Activated naive CD4-positive, alpha-beta T cell treated with anti-CD3 and anti-CD28 coated beads, Interleukin-2, amount 50 U/mL, for 24 hours (primary cell): ENCODE results near the gene AGPAT4.

Source experiments
- H3K27ac Mint-ChIP-seq: one replicate; pipeline ENCODE4 v1.8.0; 2021; ENCODE audit warnings: mild to moderate bottlenecking, mixed read lengths
- H3K27me3 Mint-ChIP-seq: one replicate; pipeline ENCODE4 v1.8.0; 2021; ENCODE audit warnings: mixed read lengths
- H3K36me3 Mint-ChIP-seq: one replicate; pipeline ENCODE4 v1.8.0; 2021; ENCODE audit warnings: mixed read lengths
- H3K4me1 Mint-ChIP-seq: one replicate; pipeline ENCODE4 v1.8.0; 2021; ENCODE audit warnings: mixed read lengths
- H3K4me3 Mint-ChIP-seq: one replicate; pipeline ENCODE4 v1.8.0; 2021; ENCODE audit warnings: mild to moderate bottlenecking, mixed read lengths
- H3K9me3 Mint-ChIP-seq: one replicate; pipeline ENCODE4 v1.8.0; 2021; ENCODE audit warnings: mixed read lengths

The AGPAT4 gene

DNA sequence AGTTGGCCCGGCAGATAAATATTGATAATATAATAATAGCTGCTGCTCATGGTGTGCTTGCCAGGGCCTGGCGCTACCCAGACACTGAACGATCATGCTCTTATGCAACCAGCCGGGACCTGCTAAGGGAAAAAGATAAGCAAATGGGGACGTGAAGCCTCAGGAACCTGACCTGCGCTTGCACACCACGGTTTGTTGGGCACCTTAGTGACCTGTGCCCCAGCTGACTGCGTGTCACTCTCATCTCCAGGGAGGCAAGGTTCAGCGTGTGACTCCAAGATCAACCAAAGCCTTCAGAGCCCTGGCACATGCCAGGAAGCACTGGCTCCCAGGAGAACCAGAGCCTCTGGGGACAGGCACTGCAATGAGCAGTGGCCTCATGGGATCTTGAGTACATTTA is 111.1 kb downstream of the AGPAT4 start:
- H3K4me1 Mint-ChIP-seq = no peaks in the 10 kb centered on the region
- no peaks in the 10 kb centered on the region for H3K27me3 Mint-ChIP-seq
- no peak overlapping the region for H3K27ac Mint-ChIP-seq
- H3K36me3 Mint-ChIP-seq = peaks cover 17% of the 10 kb centered on the region
- peaks cover 4% of the 10 kb centered on the region for H3K9me3 Mint-ChIP-seq
- H3K4me3 Mint-ChIP-seq = no peak overlapping the region

GRCh38 chr6:161161889-161162624 is 111.8 kb downstream of the AGPAT4 start:
- no peak overlapping the region for H3K27ac Mint-ChIP-seq
- H3K27me3 Mint-ChIP-seq = no peaks in the 10 kb centered on the region

DNA sequence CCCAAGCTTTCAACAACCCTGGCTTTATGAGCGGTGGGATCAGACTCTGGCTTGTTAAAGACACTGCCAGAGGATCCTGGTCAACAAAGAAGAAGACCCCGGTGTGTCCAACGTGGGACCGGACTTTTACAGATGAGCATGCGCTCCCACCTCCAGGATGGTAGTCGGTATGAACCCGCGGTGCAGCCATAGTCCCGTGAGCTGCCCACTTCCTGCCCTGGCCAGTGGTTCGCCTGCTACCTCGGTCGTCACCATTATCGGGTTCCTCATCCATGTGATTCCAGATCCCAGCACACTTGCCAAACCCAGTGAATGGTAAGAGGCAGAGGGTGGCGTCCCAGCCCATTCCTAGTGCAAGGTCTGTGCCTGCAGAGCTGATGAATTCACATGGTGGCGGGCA is 112.7 kb downstream of the AGPAT4 start:
- Mint-ChIP-seq H3K36me3 (peaks cover 19% of the 10 kb centered on the region), H3K9me3 (peaks cover 4% of the 10 kb centered on the region), H3K27ac (no peak overlapping the region), H3K4me1 (no peaks in the 10 kb centered on the region), H3K4me3 (no peak overlapping the region), H3K27me3 (no peaks in the 10 kb centered on the region)

More at GRCh38 chr6:161161889-161162624, 111.8 kb downstream of the AGPAT4 start:
- Mint-ChIP-seq H3K36me3 (peaks cover 17% of the 10 kb centered on the region), H3K4me1 (no peaks in the 10 kb centered on the region), H3K4me3 (no peak overlapping the region), H3K9me3 (peaks cover 4% of the 10 kb centered on the region)

DNA sequence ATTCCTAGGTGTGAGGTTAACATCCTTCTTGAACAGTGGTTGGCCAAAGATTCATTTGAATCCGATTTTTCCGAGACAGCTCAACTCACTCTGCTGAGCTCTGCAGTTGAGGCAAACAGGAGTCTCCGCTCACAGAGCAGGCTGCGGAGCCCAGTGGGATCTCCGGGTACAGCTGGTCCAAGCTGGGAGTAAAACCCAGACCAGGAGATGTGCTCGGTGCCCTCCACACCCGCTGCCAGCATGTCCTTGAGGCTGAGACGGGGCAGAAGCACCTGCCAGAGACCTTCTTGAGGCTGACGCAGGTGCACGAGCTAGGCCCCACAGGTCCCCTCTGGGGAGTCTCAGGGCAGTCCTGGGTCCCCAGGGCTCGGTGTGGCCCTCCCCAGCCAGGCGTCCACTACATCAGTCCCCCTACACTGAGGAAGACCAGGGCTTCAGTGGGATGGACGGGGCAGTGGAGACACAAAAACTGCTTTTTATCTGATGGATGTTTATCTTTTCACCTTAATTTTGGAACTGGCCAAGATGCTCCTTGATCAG is 119.0 kb downstream of the AGPAT4 start:
- H3K4me1 Mint-ChIP-seq = no peaks in the 10 kb centered on the region
- no peak overlapping the region for H3K4me3 Mint-ChIP-seq
- peaks cover 4% of the 10 kb centered on the region for H3K9me3 Mint-ChIP-seq
- no peaks in the 10 kb centered on the region for H3K27me3 Mint-ChIP-seq
- peaks cover 9% of the 10 kb centered on the region for H3K36me3 Mint-ChIP-seq
- no peak overlapping the region for H3K27ac Mint-ChIP-seq

GRCh38 chr6:161153725-161154124 is 120.1 kb downstream of the AGPAT4 start:
- no peaks in the 10 kb centered on the region for H3K4me1 Mint-ChIP-seq
- H3K36me3 Mint-ChIP-seq = peaks cover 11% of the 10 kb centered on the region
- H3K9me3 Mint-ChIP-seq = peaks cover 4% of the 10 kb centered on the region
- H3K27ac Mint-ChIP-seq = no peak overlapping the region
- no peaks in the 10 kb centered on the region for H3K27me3 Mint-ChIP-seq
- H3K4me3 Mint-ChIP-seq = no peak overlapping the region

GRCh38 chr6:161152907-161153662 is 120.8 kb downstream of the AGPAT4 start:
- Mint-ChIP-seq H3K4me1 (no peaks in the 10 kb centered on the region), H3K27ac (peak overlapping the region; percentile 59), H3K4me3 (no peak overlapping the region), H3K27me3 (no peaks in the 10 kb centered on the region), H3K36me3 (peaks cover 9% of the 10 kb centered on the region), H3K9me3 (peaks cover 1% of the 10 kb centered on the region)

GRCh38 chr6:161152527-161152862 is 121.4 kb downstream of the AGPAT4 start:
- Mint-ChIP-seq H3K4me1 (no peaks in the 10 kb centered on the region), H3K27me3 (no peaks in the 10 kb centered on the region), H3K27ac (no peak overlapping the region), H3K36me3 (peaks cover 6% of the 10 kb centered on the region), H3K4me3 (no peak overlapping the region), H3K9me3 (no peaks in the 10 kb centered on the region)

GRCh38 chr6:161151660-161152526 is 122.0 kb downstream of the AGPAT4 start:
- no peak overlapping the region for H3K4me3 Mint-ChIP-seq
- H3K9me3 Mint-ChIP-seq = no peaks in the 10 kb centered on the region
- no peaks in the 10 kb centered on the region for H3K4me1 Mint-ChIP-seq
- peaks cover 5% of the 10 kb centered on the region for H3K36me3 Mint-ChIP-seq
- no peaks in the 10 kb centered on the region for H3K27me3 Mint-ChIP-seq
- H3K27ac Mint-ChIP-seq = no peak overlapping the region

DNA sequence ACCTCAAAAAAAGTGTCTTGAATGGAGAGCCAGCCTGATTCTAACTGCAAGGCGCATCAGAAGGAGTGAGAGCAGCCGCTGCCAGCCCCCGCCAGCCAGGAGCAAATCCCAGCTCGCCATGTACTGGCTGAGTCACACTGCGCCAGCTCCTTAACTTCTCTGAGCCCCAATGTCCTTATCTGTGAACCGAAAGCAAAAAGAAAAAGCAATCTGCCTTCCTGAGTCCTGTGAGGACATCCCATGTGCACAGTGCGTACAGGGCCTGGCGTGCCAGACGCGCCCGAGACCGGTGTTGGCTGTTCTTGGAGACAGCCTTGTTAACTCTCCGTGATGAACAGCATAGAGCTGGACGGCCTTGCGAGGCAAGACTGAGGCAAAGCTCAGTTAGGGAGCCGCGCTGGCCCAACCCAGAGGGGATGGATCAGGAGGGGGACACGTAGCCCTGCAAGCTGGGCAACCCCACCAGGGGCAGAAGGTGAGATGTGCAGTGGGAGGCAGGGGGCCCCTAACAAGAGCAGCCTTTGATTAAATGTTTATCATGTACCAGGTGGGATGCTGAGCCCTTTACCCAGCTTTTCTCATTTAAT is 122.7 kb downstream of the AGPAT4 start:
- H3K4me1 Mint-ChIP-seq = no peaks in the 10 kb centered on the region
- H3K36me3 Mint-ChIP-seq = peaks cover 4% of the 10 kb centered on the region
- no peak overlapping the region for H3K27ac Mint-ChIP-seq
- H3K27me3 Mint-ChIP-seq = no peaks in the 10 kb centered on the region
- H3K9me3 Mint-ChIP-seq = no peaks in the 10 kb centered on the region
- H3K4me3 Mint-ChIP-seq = no peak overlapping the region

GRCh38 chr6:161150566-161150965 is 123.3 kb downstream of the AGPAT4 start:
- H3K27ac Mint-ChIP-seq = no peak overlapping the region

GRCh38 chr6:161150136-161150535 is 123.7 kb downstream of the AGPAT4 start:
- Mint-ChIP-seq H3K36me3 (peaks cover 4% of the 10 kb centered on the region), H3K4me3 (no peak overlapping the region), H3K4me1 (no peaks in the 10 kb centered on the region), H3K27me3 (no peaks in the 10 kb centered on the region), H3K27ac (no peak overlapping the region), H3K9me3 (no peaks in the 10 kb centered on the region)

More at GRCh38 chr6:161150566-161150965, 123.3 kb downstream of the AGPAT4 start:
- H3K9me3 Mint-ChIP-seq = no peaks in the 10 kb centered on the region
- H3K27me3 Mint-ChIP-seq = no peaks in the 10 kb centered on the region
- no peaks in the 10 kb centered on the region for H3K4me1 Mint-ChIP-seq
- H3K36me3 Mint-ChIP-seq = peaks cover 4% of the 10 kb centered on the region
- H3K4me3 Mint-ChIP-seq = no peak overlapping the region

DNA sequence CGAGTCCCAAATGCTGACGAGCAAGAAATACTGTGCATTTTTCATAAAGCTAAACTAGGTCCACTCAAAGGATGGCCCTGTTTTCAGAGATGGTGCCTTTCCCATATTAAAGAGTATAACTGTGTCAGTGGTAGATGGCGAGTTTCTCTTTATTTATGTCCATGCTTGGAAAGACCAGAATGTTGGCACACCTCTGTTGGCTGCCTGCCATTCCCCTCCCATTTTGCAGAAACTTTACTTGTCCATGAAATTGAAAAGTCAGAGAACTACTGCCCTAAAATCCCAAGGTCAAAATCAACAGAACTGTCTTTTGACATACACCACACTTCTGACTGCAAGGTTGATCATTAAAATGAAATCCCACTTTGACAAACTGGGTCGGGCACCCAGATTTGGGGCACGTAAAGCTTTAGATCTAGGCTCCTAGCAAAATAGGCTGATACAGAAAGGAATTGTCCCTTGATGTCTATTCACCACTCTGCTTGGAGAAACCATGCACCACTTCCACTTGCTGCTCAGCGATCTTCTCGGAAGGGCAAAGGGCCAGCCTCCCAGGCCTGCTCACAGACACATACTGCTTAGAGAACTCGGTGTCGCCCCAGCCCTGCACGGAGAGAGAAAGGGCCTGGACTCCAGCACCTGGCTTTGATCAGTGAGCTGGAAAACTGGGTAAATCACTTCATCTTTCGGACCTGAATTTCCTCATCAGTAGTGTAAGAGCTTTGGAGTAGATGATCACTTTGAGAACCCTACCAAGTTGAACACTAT is 130.0 kb downstream of the AGPAT4 start:
- H3K9me3 Mint-ChIP-seq = no peaks in the 10 kb centered on the region
- H3K4me1 Mint-ChIP-seq = no peaks in the 10 kb centered on the region
- no peaks in the 10 kb centered on the region for H3K27me3 Mint-ChIP-seq
- H3K36me3 Mint-ChIP-seq = peaks cover 3% of the 10 kb centered on the region
- no peak overlapping the region for H3K27ac Mint-ChIP-seq
- no peak overlapping the region for H3K4me3 Mint-ChIP-seq

DNA sequence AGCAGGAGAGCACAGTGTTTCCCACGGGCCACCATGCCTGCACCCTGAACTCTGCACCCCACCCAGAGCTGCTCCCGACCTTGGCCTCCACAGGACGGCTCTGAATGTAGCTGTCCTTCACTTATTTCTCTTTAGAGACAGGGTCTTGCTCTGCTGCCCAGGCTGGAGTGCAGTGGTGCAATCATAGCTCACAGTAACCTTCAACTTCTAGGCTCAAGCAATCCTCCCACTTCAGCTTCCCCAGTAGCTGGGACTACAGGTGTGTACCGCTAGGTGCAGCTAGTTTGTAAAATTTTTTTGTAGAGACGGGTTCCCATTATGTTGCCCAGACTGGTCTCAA is 130.9 kb downstream of the AGPAT4 start:
- Mint-ChIP-seq H3K36me3 (peaks cover 3% of the 10 kb centered on the region), H3K27me3 (no peaks in the 10 kb centered on the region), H3K9me3 (no peaks in the 10 kb centered on the region), H3K4me3 (no peak overlapping the region), H3K27ac (no peak overlapping the region), H3K4me1 (no peaks in the 10 kb centered on the region)

GRCh38 chr6:161141173-161141572 is 132.7 kb downstream of the AGPAT4 start:
- no peaks in the 10 kb centered on the region for H3K27me3 Mint-ChIP-seq
- no peaks in the 10 kb centered on the region for H3K9me3 Mint-ChIP-seq
- H3K4me3 Mint-ChIP-seq = no peak overlapping the region
- no peak overlapping the region for H3K27ac Mint-ChIP-seq
- no peaks in the 10 kb centered on the region for H3K4me1 Mint-ChIP-seq
- peaks cover 3% of the 10 kb centered on the region for H3K36me3 Mint-ChIP-seq

GRCh38 chr6:161140554-161140875 is 133.3 kb downstream of the AGPAT4 start:
- Mint-ChIP-seq H3K4me3 (no peak overlapping the region), H3K9me3 (no peaks in the 10 kb centered on the region), H3K36me3 (peaks cover 3% of the 10 kb centered on the region), H3K27ac (no peak overlapping the region), H3K4me1 (no peaks in the 10 kb centered on the region), H3K27me3 (no peaks in the 10 kb centered on the region)
